ENCODE results near the gene PFN1. TPM values are rescaled to one million over a fixed set of nuclear protein-coding genes. Genes with fewer than 3 reads are reported as not detected.

The PFN1 gene
- total RNA-seq (2021) = 1,101 and 1,459 TPM in 2 replicates
- Bru-seq, nascent RNA = percentile 99 among the genes with signal in this experiment
- percentile 99 among the genes with signal in this experiment for BruChase-seq, experiment 1, labeled RNA remaining after a 2-hour chase
- percentile 100 among the genes with signal in this experiment for BruChase-seq, experiment 2, labeled RNA remaining after a 6-hour chase
- long read RNA-seq, transcript PFN1-203 (2 exons, 1,173 nt) = minor isoform, 37 of 5,531 reads
- long read RNA-seq, transcript PFN1-201 (3 exons, 1,291 nt) = major isoform, 5,374 of 5,531 reads
- long read RNA-seq, partial matches to known transcripts = 48 of 5,531 reads
- long read RNA-seq, other reads (novel, unspliced or antisense) = 72 of 5,531 reads

- H3K27me3 ChIP-seq (ENCODE audit: insufficient read depth, low read depth) = no peaks in the 10 kb centered on the region
- peak within 1 kb of the TSS; percentile 99 for H3K27ac ChIP-seq
- peak within 1 kb of the TSS; percentile 99 for H3K4me3 ChIP-seq
- no peaks in the 10 kb centered on the region for H3K9me2 ChIP-seq (ENCODE audit: insufficient read depth)
- peaks cover 25% of the 10 kb centered on the region for H3K36me3 ChIP-seq (ENCODE audit: low read depth)
- H2AFZ ChIP-seq = peak within 1 kb of the TSS; percentile 78
- TF ChIP-seq EZH2 (IDR thresholded peaks at IDR 0.05; ENCODE audit: low read depth) = no peak
- TF ChIP-seq, protein P1, sequence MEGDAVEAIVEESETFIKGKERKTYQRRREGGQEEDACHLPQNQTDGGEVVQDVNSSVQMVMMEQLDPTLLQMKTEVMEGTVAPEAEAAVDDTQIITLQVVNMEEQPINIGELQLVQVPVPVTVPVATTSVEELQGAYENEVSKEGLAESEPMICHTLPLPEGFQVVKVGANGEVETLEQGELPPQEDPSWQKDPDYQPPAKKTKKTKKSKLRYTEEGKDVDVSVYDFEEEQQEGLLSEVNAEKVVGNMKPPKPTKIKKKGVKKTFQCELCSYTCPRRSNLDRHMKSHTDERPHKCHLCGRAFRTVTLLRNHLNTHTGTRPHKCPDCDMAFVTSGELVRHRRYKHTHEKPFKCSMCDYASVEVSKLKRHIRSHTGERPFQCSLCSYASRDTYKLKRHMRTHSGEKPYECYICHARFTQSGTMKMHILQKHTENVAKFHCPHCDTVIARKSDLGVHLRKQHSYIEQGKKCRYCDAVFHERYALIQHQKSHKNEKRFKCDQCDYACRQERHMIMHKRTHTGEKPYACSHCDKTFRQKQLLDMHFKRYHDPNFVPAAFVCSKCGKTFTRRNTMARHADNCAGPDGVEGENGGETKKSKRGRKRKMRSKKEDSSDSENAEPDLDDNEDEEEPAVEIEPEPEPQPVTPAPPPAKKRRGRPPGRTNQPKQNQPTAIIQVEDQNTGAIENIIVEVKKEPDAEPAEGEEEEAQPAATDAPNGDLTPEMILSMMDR (conservative IDR thresholded peaks at IDR 0.05) = no peak
- CTCF ChIA-PET = interaction anchor here (0.6 kb wide), 2 partner anchors 40 to 156 kb away, joined by 3 read pairs; no protein-coding TSS in a partner anchor
- BruUV-seq (replicated peaks) = no TSS peak
- intact Hi-C loops (cut with micrococcal nuclease; ENCODE audit: unreplicated experiment) = loop anchor here (1.0 to 10.0 kb wide), 3 partner anchors 40 to 114 kb away; partner anchors contain the start of genes INCA1, KIF1C and MINK1
- H3F3A ChIP-seq (ENCODE audit: insufficient read depth, low read depth) = peaks cover 84% of the 10 kb centered on the region
- H3K9me3 ChIP-seq (ENCODE audit: insufficient read depth, low read depth) = no peaks in the 10 kb centered on the region
- H4K20me1 ChIP-seq (ENCODE audit: insufficient read depth) = peaks cover 39% of the 10 kb centered on the region
- DNase-seq = peak; percentile 82 to 89
- peaks cover 57% of the 10 kb centered on the region for H3K79me2 ChIP-seq (ENCODE audit: low read depth)
- peaks cover 39% of the 10 kb centered on the region for H3K4me1 ChIP-seq (replicated peaks; ENCODE audit: insufficient read depth)
- POLR2A ChIA-PET (ENCODE audit: unreplicated experiment) = interaction anchor here (0.6 to 3.0 kb wide), 6 partner anchors 8 to 158 kb away, joined by 3 to 42 read pairs (median 4); partner anchors contain the start of genes RNF167, SLC25A11 and SPAG7
- H3K4me2 ChIP-seq = peak within 1 kb of the TSS; percentile 84
Measured at GRCh38 chr17:4948166-4948930, at the start of gene PFN1. TSS of gene PFN1 (minus strand) at chr17:4948530. CDS start at chr17:4948394, 136 bp downstream.

DNA sequence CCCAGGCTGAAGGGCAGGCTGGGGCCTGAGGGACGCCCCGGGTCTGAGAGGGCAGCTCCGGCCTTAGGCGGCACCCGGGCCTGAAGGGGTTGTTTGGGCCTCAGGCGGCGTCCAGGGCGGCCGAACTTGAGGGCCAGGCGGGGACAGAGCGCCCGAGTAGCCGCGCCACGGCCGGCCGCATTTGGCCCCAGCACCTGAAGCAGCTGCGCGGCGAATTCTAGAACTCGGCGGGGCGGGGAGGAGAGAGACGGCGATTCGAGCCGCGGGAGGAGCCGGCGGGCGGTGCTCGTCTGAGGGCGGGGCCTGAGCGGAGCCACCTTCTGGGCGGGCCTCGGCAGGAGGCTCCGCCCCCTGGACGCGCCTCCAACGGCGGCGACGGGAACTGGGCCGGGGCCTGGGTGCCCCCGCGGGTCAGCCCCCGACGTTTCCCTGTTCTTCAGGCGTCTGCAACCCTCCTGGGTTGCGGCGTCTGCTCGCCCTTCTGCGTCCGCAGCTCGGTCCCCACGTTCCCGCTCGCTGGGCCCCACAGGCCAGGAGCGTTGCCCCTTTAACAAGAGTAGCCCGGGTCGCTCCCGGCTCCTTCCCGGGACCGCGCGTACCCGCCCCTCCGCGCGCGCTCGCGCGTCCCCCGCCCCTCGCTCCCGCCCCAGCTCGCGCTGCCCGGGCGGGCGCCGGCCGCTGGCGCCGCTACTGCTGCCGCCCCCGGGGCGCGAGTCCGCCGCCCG is 49.1 kb upstream of the PFN1 start, which contains the start of the genes INCA1 and KIF1C:
Gene INCA1 (minus strand): TSS at position 221 of the 725 bp plus-strand sequence. CDS start 3,085 bp downstream, outside the sequence.
Gene KIF1C (plus strand): TSS at position 649 of the 725 bp plus-strand sequence. CDS start 2,297 bp downstream, outside the sequence.
- CTCF ChIA-PET = no interaction called here
- no peaks in the 10 kb centered on the region for H3K9me2 ChIP-seq (ENCODE audit: insufficient read depth)
- 0 out of 2 replicates have a peak, but pooled peaks cover 14% of the 10 kb centered on the region for H3K36me3 ChIP-seq (ENCODE audit: low read depth)
- H3K27ac ChIP-seq = no peak within 1 kb of the TSS
- BruUV-seq (replicated peaks) = no TSS peak
- H3K27me3 ChIP-seq (ENCODE audit: insufficient read depth, low read depth) = no peaks in the 10 kb centered on the region
- H3K4me3 ChIP-seq = peak within 1 kb of the TSS; percentile 76
- intact Hi-C loops (cut with micrococcal nuclease; ENCODE audit: unreplicated experiment) = loop anchor here (1.0 kb wide), 1 partner anchor 49 kb away; the partner anchor contains the start of gene PFN1
- peaks cover 8% of the 10 kb centered on the region; the same call in 1 of the 2 replicates for H3F3A ChIP-seq (ENCODE audit: insufficient read depth, low read depth)
- H4K20me1 ChIP-seq (ENCODE audit: insufficient read depth) = peaks cover 5% of the 10 kb centered on the region
- peaks cover 17% of the 10 kb centered on the region for H3K4me1 ChIP-seq (replicated peaks; ENCODE audit: insufficient read depth)
- POLR2A ChIA-PET (ENCODE audit: unreplicated experiment) = interaction anchor here (0.6 to 0.7 kb wide), 2 partner anchors 11 to 88 kb away, joined by 4 read pairs; no protein-coding TSS in a partner anchor
- peak within 1 kb of the TSS; percentile 97 for H3K4me2 ChIP-seq
- no peaks in the 10 kb centered on the region for H3K9me3 ChIP-seq (ENCODE audit: insufficient read depth, low read depth)
- peaks cover 22% of the 10 kb centered on the region for H3K79me2 ChIP-seq (ENCODE audit: low read depth)
- no peak for TF ChIP-seq EZH2 (IDR thresholded peaks at IDR 0.05; ENCODE audit: low read depth)
- TF ChIP-seq, protein P1 (conservative IDR thresholded peaks at IDR 0.05) = no peak
- H2AFZ ChIP-seq = peak within 1 kb of the TSS; percentile 90
- peak; percentile 74 to 97 for DNase-seq

Data from PC-9 (cell line).